Measurements from ENCODE around the gene RYK.

- TF ChIP-seq CTCF (IDR thresholded peaks at IDR 0.05) (no peak), POLR2AphosphoS5 (IDR thresholded peaks at IDR 0.05) (no peak), POLR2A (IDR thresholded peaks at IDR 0.05) (no peak), EP300 (IDR thresholded peaks at IDR 0.05; ENCODE audit: low read depth) (no peak)
Observed at GRCh38 chr3:134111616-134112015, 139.0 kb downstream of the RYK start.
